Measurements from ENCODE around the gene ARAP1. TPM values are rescaled to one million over a fixed set of nuclear protein-coding genes. Genes with fewer than 3 reads are reported as not detected.

ARAP1 gene
- total and polyA plus RNA-seq, 2 donors (not counting 3 experiments of a cell fraction or from before 2014, with no cell fraction given): 36.8 to 66.2 TPM

GRCh38 chr11:72648384-72649136, 103.6 kb downstream of the ARAP1 start:
- no peaks in the 10 kb centered on the region for H3K79me2 ChIP-seq (ENCODE audit: control insufficient read depth, insufficient read depth, low read length)
- no TSS peak for BruUV-seq (replicated peaks)
- no peaks in the 10 kb centered on the region for H3K36me3 ChIP-seq (ENCODE audit: control insufficient read depth in 2 of 2, extremely low read depth in 1 of 2, insufficient read depth in 2 of 2, low read length in 2 of 2)
- FAIRE-seq (no peak), DNase-seq (ENCODE audit: low read depth, low spot score) (no peak)
- H3K4me2 ChIP-seq (ENCODE audit: insufficient read depth, low read length): no peak overlapping the region
- no peaks in the 10 kb centered on the region for H4K20me1 ChIP-seq (replicated peaks; ENCODE audit: control insufficient read depth, extremely low read depth, insufficient read depth, low read length)
- H2AFZ ChIP-seq (ENCODE audit: low read depth, low read length): no peak overlapping the region
- H3K9ac ChIP-seq (replicated peaks; ENCODE audit: extremely low read depth, insufficient read depth, low read length): no peak overlapping the region
- H3K27ac ChIP-seq (ENCODE audit: insufficient read depth, low read depth, low read length): no peak overlapping the region
- H3K9me1 ChIP-seq (replicated peaks; ENCODE audit: control insufficient read depth, extremely low read depth, insufficient read depth, low read length): no peaks in the 10 kb centered on the region
- no peak overlapping the region for H3K4me3 ChIP-seq (replicated peaks in 1 of 3; ENCODE audit: insufficient read depth in 1 of 3, low read depth in 1 of 3, low read length in 3 of 3)
- dilution Hi-C loops (cut with MboI; ENCODE audit: extremely low pct_ligation_motif_present, low sequenced_read_pairs) (no loop called here), intact Hi-C loops (cut with micrococcal nuclease) (no loop called here)
- TF ChIP-seq MYC (IDR thresholded peaks at IDR 0.05; ENCODE audit: low read depth, low read length) (no peak), JUN (IDR thresholded peaks at IDR 0.05; ENCODE audit: borderline replicate concordance, insufficient read depth, insufficient read length, low read depth) (no peak), FOS (IDR thresholded peaks at IDR 0.05; ENCODE audit: borderline replicate concordance, insufficient read depth, low read length) (no peak), POLR2AphosphoS5 (IDR thresholded peaks at IDR 0.05; ENCODE audit: insufficient read depth, low read depth, low read length) (no peak), GATA2 (IDR thresholded peaks at IDR 0.05; ENCODE audit: insufficient read depth, insufficient read length, low read depth, low read length) (no peak), POLR2A (IDR thresholded peaks at IDR 0.05; ENCODE audit: low read depth, low read length) (no peak), MAX (IDR thresholded peaks at IDR 0.05; ENCODE audit: insufficient read depth, insufficient read length) (no peak), EZH2 (IDR thresholded peaks at IDR 0.05; ENCODE audit: borderline replicate concordance, low read depth, low read length, severe bottlenecking) (no peak), CTCF (IDR thresholded peaks at IDR 0.05; ENCODE audit: extremely low read depth in 1 of 2, insufficient read depth in 1 of 2, low read depth in 1 of 2, low read length in 2 of 2) (no peak)
- ChIA-PET POLR2A (interaction anchor here (0.6 kb wide), 1 partner anchor 265 kb away, joined by 4 read pairs; no protein-coding TSS in a partner anchor), CTCF (interaction anchor here (1.0 to 2.0 kb wide), 5 partner anchors 34 to 63 kb away, joined by 3 to 13 read pairs (median 3); no protein-coding TSS in a partner anchor)
- H3K9me3 ChIP-seq (replicated peaks; ENCODE audit: control insufficient read depth, insufficient read depth, low read length): no peaks in the 10 kb centered on the region
- peaks cover 1% of the 10 kb centered on the region for H3K4me1 ChIP-seq (ENCODE audit: control insufficient read depth, extremely low read depth, insufficient read depth, low read length)
- no peaks in the 10 kb centered on the region for H3K27me3 ChIP-seq (ENCODE audit: control insufficient read depth in 2 of 2, insufficient read depth in 2 of 2, low read length in 2 of 2)
